HEK293 (cell line): ENCODE measurements around the gene SRBD1.

ENCODE experiments used
- CTCF ChIP-seq: fragments of 450-650 bp; formaldehyde crosslinking; IDR thresholded peaks from 2 replicates; pipeline ENCODE4 v1.5.1; 2016; ENCODE audit warnings: missing biosample characterization, missing genetic modification characterization
- SCRT1 ChIP-seq: fragments of 450-650 bp; formaldehyde crosslinking; IDR thresholded peaks from 2 replicates; pipeline ENCODE4 v1.5.1; 2016; ENCODE audit warnings: missing biosample characterization, missing genetic modification characterization, borderline replicate concordance
- ZBTB7A ChIP-seq: fragments of 450-650 bp; formaldehyde crosslinking; IDR thresholded peaks from 2 replicates; pipeline ENCODE4 v1.5.1; 2016; ENCODE audit warnings: low read depth, missing biosample characterization, missing genetic modification characterization
- ZNF146 ChIP-seq: fragments of 450-650 bp; formaldehyde crosslinking; IDR thresholded peaks from 2 replicates; pipeline ENCODE4 v1.5.1; 2016; ENCODE audit warnings: missing biosample characterization, missing genetic modification characterization
- ZNF214 ChIP-seq: fragments of 450-650 bp; formaldehyde crosslinking; IDR thresholded peaks from 2 replicates; pipeline ENCODE4 v1.5.1; 2017; ENCODE audit warnings: missing biosample characterization, mild to moderate bottlenecking, missing genetic modification characterization, borderline replicate concordance
- ZNF266 ChIP-seq: fragments of 450-650 bp; formaldehyde crosslinking; IDR thresholded peaks from 2 replicates; pipeline ENCODE4 v1.5.1; 2016; ENCODE audit warnings: missing biosample characterization, missing genetic modification characterization, low read depth

GRCh38 chr2:45436456-45436855, 174.6 kb downstream of the SRBD1 start:
- no peak for TF ChIP-seq ZNF146 (tag by site-specific recombination)
- no peak for TF ChIP-seq SCRT1 (tag by site-specific recombination)
- TF ChIP-seq ZNF266 (tag by site-specific recombination): no peak
- TF ChIP-seq ZBTB7A (tag by site-specific recombination): no peak
- no peak for TF ChIP-seq ZNF214 (tag by site-specific recombination)
- TF ChIP-seq CTCF (tag by site-specific recombination): no peak
